Stimulated activated CD8-positive, alpha-beta memory T cell treated with anti-CD3 and anti-CD28 coated beads, Interleukin-7, amount 100 ng/mL, for 48 hours (primary cell): ENCODE results near the gene ZNF831.
A peak's percentile ranks its signal among the peaks of the same experiment; 100 is the strongest.

Experiments used
- DNase-seq, 2 donors: peaks; one replicate each; pipeline ENCODE4 v3.0.0-alpha.2; 2020; ENCODE audit warnings: low read depth in 1 of 2; ENCODE audit errors: extremely low read depth in 1 of 2

Gene ZNF831

GRCh38 chr20:59178983-59179595 lies 15.5 kb downstream of the ZNF831 start:
- DNase-seq, result no peak

GRCh38 chr20:59179988-59180387 lies 16.4 kb downstream of the ZNF831 start:
- DNase-seq, result no peak

GRCh38 chr20:59181936-59182335 lies 18.3 kb downstream of the ZNF831 start:
- DNase-seq, result no peak

- no peak for DNase-seq
Measured at GRCh38 chr20:59182401-59183044, 18.9 kb downstream of the ZNF831 start.

GRCh38 chr20:59183751-59184150 lies 20.1 kb downstream of the ZNF831 start:
- DNase-seq, result no peak

- DNase-seq, result no peak
Measured at GRCh38 chr20:59184880-59185447, 21.3 kb downstream of the ZNF831 start.

- no peak for DNase-seq
Measured at GRCh38 chr20:59185809-59186208, 22.2 kb downstream of the ZNF831 start.

- DNase-seq, result no peak
Measured at GRCh38 chr20:59190466-59190865, 26.8 kb downstream of the ZNF831 start.

- DNase-seq, result no peak
Measured at GRCh38 chr20:59191036-59191755, 27.6 kb downstream of the ZNF831 start.

- no peak for DNase-seq
Measured at GRCh38 chr20:59191756-59192532, 28.3 kb downstream of the ZNF831 start.

GRCh38 chr20:59192533-59192896 lies 28.9 kb downstream of the ZNF831 start:
- DNase-seq, result no peak

- no peak for DNase-seq
Measured at GRCh38 chr20:59193325-59193724, 29.7 kb downstream of the ZNF831 start.

- no peak for DNase-seq
Measured at GRCh38 chr20:59194023-59194935, 30.7 kb downstream of the ZNF831 start.

GRCh38 chr20:59195316-59195993 lies 31.8 kb downstream of the ZNF831 start:
- DNase-seq, result no peak

GRCh38 chr20:59204165-59204894 lies 40.7 kb downstream of the ZNF831 start:
- DNase-seq, result no peak

GRCh38 chr20:59205044-59205443 lies 41.4 kb downstream of the ZNF831 start:
- DNase-seq, result no peak

- DNase-seq, result no peak
Measured at GRCh38 chr20:59207235-59207634, 43.6 kb downstream of the ZNF831 start.

GRCh38 chr20:59207742-59208357 lies 44.2 kb downstream of the ZNF831 start:
- peak; percentile 53 to 67 for DNase-seq
